DMS53 treated with DMSO at 0.1 percent for 48 hours (cell line): Measurements from ENCODE around the gene NOC2L.

Source experiments
- DNase-seq: peaks from one replicate; lab custom pipeline; 2025; ENCODE audit not compliant: unreplicated experiment; lab: John Stamatoyannopoulos, UW

Gene NOC2L

DNA sequence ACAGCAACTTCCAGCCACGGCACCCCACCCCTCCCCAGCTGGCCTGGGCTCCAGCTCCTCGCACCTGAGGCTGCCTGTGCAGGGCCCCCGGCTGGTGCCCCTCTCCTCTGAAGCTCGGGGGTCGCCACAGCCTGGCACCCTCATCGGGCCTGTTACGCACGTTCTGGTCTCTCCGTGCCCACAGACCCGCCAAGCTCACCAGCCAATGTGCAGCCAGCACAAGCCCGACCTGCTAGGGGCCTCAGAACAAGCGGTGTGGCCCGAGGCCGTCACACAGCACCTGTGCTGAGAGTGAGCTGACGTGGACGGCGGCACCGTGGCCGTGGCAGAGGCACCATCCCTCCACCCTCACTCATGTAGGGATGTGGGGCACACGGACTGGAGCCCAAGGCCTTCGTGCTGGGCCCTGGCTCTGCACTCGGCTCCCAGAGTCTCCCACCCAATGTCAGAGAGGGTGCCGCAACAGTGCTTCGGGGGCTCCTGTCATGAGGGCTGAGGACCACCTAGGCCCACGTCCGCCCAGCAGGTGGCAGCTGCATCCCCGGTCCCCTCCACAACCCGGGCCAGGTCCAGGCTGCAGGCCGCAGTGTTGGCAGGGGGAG is 39.7 kb downstream of the NOC2L start:
- DNase-seq = no peak

DNA sequence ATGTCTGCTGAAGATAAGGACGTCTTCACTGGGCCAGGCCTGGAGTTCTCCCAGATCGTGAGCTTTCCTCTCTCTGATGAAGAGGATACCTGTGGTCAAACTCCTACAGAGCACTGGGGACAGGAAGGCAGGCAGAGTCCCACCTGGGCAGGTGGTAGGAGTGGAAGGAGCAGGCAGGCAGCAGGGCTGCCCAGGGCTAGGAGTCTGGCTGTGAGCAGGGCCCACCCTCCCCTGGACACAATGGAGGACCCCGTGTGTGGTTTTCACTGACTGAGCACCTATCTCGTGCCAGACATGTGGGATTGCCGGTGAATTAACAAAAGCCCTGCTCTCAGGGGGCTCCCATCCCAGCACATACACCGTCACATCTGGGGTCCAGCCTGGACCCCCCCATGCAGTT is 40.2 kb downstream of the NOC2L start:
- DNase-seq = no peak

DNA sequence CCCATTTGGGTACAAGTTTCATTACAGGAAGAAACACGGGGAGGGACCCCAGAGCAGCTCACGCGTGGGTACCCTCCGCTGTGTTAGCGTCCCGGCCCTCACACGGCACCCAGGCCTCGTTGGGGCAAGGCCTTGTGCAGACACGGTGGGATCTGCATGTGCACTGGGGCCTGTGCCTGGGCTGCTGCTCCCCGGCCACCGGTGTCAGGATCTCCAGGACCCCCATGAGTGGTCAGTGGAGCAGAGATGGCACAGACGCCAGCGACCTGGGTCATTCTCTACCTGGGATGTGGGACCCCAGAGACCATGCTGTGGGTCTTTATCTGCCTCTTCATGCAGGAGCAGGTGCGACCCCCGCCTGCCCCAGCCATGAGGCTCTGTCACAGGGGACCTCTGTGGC is 40.7 kb downstream of the NOC2L start:
- DNase-seq = no peak

DNA sequence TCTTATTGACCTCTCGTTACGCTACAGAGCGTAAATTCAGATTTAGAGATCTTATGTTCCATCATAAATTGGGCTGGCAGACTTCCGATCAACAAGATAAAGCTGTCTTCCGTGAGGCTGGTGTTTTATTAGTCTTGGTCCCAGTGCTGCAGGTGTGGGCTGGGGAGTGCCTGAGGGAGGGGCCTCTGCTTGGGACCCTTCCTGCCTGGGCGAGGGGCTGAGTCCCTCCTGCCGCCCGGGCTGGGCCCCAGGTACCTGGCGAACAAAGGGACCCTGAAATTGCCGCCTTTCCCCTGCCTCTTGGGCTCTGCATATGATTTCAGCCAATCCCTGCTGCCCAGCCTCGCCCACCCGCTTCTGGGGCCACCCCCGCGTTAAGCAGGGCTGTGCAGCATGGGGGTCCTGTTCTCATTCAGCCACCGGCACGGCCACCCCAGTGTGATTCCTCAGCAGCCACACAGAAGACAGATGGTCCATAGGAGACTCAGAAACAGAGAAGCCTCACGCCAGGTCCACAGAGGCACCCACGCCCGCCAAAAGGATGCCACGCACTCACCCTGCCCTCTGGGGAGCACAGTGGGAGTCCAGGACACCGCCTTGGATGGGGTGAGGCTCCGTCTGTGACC is 41.5 kb downstream of the NOC2L start:
- no peak for DNase-seq

DNA sequence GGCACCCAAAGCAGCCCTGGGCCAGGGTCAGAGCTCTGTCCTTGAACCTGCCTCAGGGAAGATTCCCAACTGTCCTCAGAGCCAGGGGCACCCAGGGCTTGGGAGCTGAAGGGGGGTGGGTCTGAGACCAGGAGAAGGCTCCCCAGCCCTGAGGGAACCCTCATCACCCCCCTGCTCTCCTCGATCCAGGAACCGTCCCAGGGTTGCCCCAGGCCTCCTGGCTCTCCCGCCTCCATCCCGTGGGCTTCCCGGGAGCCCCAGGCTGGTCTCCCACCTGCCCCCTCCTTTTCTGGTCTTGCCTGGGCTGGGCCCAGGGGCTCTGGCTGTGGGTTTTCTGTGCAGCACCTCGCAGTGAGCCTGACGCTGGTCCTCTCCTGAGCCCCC is 42.0 kb downstream of the NOC2L start:
- DNase-seq = no peak

DNA sequence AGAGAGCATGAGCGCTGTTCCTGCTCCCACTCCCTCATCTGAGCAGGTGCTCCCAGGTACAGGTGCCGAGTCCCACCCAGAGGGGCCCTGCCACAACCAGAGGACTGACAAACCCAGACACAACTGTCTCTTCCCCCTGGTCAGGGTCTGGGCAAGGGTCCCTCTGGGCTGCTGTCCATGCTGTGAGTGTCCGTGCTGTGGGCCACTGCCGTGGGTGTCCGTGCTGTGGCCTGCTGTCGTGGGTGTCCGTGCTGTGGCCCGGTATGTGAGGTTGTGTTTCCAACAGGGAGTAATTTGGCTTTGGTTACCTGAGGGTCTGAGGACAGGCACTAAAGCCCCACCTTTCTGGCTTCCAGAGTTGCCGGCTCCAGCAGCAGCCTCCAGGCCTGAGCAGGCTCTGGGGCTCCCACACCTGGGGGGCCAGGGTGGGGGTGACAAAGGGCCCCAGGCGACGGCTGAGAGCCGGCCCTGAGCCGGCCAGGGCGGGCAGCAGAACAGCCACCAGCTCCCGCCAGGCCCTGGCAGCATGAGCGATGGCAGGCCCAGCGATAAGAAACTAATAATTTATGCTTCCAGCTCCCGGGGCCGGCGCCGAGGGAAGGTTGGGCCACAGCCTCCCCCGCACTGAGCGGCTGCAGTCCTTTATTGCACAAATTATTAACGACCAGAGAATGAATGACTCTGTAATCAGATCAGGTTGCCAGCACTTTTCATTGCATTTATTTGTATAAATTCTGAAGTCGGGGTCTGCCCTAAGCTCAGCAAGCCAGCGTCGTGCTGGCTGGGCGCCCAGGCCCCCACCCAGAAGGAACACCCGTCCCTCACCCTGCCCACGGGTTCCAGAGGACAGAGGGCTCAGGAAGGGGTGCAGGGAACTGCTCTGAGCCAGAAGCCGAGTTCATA is 42.6 kb downstream of the NOC2L start:
- no peak for DNase-seq

DNA sequence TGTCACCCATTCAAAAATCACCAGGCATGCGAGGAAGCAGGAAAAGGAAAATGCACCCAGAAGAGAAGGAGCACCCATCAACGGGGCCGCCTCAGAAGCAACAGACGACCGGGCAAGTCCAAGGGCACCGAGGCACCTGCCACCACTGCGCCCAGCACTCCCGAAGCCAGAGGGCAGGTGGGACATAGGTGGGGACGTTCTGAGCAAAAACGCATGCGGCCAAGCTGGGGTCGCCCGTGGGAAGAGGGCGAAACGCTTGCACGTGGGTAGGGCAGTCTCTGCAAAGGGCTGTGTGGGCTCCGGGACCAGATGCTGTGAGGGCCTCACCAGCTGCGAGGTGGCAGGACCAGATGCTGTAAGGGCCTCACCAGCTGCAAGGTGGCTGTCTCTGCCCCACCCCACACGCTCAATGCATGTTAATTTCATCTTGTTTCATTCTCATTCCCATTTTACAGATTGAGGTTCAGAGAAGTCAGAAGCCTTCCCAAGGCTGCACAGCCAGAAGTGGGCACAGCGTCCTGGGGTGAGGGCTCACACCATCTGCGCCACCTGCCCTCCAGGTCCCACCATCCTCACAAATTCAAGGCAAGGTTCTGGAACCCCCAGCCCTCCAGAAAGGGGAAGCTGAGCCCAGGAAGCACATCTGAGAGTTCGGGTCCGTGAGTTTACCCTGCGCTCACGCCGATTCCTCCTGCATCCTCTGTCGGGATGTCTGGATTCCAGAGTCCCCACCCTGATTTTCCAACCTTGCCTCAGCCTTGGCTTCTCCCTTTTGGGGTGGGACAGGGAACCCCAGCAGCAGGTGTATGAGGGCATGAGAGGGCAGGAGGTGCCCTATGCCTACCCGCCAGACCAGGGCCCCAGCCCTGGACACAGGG is 43.5 kb downstream of the NOC2L start:
- no peak for DNase-seq

DNA sequence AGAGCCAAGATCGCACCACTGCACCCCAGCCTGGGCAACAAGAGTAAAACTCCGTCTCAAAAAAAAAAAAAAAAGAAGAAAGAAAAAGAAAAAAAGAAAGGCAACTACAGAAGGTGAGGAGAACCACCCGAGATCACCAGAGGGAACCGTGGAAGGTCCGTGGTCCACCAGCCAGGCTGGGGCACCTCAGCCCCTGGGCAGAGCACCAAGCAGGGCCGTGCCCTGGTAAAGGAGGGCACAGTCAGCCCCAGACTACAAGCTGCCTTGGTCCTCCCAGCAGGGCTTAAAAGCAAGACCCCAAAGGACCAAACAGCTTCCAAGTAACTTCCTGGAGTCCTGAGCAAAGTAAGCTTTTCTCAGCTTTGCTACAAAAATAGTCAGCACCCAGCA is 44.2 kb downstream of the NOC2L start:
- DNase-seq = no peak

DNA sequence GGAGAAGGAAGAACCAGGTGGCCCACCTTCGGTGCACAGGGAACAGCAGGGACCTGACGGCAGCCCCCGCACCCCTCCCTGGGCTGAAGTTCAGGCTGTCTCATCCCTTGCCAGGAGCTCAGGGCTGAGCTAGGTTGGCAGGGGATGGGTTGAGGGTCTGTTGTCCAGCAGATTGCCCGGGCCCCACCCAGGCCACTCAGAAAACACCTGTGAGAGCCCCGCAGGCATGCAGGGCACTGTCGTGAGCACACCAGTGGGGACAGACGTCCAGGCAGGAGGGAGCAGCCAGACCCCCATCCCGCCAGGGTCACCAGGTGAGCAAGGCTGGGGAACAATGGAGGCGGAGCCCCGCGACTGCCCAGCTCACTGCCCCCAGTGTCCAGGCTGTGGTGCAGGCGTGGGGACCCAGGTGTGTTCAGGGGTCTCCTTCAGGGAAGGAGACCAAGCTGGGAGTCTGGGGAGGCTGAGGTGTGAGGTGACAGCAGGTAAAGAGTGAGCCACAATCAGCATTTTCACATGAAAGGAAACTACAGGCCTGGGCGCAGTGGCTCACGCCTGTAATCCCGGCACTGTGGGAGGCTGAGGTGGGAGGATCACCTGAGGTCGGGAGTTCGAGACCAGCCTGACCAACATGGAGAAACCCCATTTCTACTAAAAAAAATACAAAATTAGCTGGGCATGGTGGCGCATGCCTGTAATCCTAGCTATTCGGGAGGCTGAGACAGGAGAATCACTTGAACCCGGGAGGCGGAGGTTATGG is 44.7 kb downstream of the NOC2L start:
- no peak for DNase-seq

DNA sequence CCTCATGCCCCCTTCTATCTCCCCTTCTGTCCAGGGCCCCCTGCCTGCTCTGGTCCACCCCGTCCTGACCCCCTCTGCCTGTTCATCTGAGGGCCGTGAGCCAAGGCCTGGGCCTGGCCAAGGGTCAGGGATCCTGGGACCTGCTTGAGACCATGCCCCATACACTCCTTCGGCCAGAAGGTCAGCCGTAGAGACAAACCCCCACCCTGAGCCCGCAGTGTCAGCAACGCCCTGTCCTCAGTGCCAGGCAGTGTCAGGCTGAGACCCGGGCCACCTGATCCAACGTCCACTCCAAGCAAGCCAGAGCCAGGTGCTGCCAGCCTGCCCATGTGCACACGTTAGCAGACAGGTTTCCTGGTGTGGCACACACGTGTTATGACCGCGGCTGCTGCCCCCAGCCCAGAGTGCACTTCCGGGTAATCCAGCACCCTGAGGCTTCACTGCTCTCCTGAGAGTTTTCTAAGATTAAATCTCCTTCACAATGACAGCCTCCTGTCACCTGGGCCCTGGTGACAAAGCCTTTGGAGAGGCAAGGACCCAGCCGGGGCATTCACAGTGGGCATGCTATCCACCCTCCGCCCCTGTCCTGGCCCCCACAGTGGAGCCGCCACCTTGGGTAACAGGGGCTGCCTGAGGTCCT is 45.4 kb downstream of the NOC2L start:
- DNase-seq = no peak

DNA sequence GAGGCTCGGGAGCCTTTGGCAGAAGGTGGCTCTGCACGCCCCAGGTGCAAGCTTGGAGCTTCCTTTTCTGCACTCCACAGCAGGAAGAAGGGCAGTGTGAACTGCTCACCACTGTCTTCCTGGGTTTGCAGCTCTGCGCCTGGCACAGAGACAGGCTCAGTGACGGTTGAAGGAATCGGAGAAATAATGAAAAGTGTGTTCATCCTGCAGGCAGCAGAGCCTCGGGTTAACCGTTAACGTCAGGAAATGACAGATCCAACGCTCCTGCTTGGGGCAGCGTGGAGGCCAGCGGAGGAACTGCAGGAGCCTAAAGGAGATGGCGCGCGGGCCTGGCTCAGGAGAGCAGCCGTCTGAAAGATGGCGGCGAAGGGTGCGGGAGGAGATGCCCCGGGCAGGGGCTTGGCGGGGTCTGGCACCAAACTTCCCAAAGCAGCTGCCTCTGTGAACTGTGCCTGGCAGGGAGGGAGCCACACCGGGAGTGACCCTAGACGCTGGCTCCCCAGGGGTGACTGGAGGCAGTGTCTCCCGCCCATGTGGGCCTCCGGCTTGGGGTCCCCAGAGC is 46.2 kb downstream of the NOC2L start:
- DNase-seq = no peak

DNA sequence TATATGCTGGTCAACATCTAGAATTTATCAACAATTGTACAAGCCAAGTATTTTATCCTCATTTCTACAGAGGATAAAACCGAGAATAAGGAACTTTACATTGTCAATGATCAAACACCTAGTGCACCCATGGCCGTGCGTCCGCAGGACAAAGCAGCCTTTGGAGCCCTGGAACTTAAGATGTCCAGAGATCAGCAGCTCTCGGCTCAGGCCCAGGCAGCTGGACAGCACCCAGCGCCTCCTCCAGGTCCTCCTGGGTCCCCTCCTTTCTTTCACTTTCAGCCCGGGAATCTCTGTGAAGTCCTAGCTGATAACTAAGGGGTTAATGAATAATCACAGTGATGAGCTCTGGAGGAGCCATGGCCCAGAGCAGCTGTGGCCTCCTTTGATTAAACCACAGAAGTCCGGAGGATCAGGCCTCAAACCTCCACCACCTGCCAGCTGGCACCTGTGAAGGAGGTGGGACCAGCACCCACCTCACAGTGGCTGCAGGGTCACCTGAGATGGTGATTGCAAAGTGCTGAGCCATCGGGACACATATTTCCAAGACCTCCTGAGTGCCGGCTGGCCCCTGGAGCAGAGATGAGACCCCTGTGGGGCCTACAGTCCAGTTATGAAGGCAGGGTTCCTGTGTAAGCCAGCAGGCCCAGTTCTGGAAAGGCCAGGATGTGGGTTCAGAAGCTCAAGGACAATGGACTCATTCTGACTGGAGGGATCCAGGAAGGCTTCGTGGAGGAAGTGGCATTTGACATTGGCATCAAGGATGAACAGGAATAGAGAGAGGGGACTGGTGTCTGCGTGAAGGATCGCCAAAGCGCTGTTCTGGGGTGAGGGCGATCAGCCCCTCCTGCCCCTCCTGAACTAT is 46.9 kb downstream of the NOC2L start:
- DNase-seq = no peak

DNA sequence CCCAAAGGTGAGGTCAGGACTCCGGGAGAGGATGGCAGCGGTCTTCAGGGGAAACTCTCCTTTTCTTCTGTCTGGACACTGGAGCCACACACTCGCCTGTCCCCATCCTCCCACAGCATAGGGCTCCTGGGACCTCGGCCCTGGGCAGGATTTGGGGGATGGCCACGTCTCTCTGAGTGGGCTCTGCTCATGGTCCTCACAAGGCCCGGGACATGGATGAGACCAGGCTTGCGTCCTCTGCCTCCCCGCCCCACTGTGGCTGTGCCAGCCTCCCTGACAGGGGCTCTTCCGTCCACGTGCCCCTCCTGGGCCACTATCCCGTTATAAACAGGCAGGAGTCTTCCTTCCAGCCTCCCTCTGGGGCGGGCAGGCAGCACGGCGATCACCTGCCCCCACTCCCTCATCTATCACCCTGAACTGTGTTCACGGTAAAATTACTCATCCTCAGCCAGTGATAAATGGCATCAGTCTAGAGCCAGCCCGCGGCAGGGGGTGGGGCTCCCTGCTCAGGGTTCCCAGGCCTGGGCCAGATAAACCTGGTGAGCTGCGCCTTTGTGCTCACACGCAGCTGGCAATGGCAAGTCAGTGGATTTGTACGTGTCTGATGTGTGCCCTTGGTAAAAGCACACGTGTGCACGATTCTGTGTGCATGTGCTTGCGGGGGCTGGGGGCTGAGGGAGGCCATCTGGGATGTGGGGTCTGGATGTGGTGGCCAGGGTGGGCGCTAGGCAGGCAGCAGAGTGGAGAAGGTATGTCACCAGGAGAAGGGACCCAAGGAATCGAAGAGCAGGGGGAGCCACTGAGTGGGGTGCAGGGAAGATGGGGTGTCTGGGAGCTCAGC is 48.0 kb downstream of the NOC2L start:
- DNase-seq = no peak

DNA sequence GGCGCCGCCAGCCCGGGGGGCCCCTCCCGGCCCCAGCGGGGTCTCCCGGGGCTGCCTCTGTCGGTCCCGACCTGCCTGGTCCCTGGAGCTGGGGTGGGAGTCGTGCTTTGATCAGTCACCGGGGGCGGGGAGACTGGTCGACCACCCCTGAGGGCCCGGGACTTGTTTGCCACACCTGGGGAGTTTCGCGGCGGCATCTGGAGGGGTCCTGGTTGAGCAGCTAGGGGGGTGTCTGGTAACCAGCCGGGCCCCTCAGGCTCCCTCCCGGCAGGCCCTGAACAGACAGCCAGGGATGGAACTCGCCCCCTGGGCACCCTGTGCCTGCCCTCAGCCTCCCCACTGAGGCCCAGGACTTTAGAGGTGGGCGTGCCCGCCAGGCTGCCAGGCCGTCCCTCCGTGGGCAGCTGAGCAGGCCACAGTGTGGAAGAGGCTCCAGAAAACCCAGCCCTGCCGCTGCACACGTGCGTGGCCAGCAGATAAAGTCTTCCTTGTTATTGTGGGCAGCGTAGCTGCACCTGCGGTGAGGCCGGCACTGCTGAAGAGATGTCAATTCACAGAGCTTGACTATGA is 48.7 kb downstream of the NOC2L start:
- no peak for DNase-seq

DNA sequence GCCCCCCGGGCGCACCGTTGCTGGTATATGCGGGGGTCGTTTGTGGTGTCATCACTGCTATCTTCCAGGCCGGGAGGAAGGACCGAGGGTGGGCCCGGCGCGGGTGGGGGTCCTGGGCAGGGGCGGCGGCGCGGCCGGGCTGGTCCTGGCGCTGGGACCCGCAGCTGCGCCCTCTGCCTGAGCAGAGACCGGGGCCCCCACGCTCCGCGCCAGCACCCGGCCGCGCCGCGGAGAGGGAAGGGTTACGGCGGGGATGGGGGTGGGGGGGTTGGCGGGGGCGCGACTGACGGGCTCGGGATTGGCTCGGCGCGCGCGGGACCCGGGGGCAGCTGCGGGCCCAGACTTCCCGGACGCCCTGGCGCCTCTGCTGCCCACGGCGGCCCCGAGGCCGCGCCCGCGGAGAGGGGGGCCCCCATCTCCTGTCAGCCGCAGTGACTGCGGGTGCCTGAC is 49.2 kb downstream of the NOC2L start:
- no peak for DNase-seq

DNA sequence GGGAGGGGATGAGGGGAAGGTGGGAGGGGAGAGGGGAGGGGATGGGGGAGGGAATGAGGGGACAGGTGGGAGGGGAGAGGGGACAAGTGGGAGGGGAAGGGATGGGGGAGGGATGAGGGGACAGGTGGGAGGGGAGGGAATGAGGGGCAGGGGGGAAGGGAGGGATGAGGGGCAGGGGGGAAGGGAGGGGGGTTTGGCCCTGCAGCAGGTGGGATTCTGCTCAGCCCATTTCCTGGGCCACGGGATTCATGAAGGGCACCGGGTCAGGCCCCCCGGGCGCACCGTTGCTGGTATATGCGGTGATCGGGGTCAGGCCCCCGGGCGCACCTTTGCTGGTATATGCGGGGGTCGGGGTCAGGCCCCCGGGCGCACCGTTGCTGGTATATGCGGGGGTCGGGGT is 50.4 kb downstream of the NOC2L start:
- DNase-seq = no peak

DNA sequence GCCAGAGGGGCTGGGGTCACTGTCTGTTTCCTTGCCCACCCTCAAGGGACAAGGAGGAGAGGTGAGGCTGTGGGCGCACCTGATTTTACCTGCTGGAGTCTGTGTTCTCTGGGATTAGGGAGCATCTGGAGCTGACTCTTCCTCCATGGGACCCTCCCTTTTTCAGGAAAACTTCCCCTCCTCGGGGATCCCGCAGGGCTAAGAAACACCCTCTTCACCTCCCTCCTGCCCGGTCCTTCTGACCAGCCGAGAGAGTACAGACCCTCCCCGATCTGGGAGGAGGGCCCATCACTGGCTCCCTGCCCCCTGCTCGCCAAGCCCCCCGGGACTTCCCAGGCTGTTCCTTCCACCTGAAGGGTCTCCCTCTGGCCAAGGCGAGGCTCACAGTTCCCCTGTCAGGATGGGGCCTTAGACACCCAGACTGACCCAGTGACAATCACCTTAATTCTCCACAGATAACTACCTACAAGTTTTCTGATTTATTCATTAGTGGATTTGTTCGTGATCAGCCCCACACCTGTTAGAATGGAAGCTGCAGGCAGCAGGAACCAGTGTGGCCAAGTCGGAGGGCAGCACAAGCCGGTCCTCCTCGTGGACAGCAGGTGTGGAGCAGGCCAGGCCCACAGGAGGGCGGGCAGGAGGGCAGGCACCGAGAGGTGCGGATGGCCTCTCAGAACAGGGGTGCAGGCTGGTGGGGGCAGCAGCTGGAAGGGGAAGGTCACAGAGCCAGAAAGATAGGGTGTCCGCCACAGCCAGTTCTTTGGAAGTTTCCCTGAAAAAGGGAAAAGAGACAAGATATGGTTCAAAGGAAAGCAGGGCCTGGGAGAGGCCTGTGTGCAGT is 51.2 kb downstream of the NOC2L start:
- no peak for DNase-seq
